ENCODE data around the gene EIF3J.

DNA sequence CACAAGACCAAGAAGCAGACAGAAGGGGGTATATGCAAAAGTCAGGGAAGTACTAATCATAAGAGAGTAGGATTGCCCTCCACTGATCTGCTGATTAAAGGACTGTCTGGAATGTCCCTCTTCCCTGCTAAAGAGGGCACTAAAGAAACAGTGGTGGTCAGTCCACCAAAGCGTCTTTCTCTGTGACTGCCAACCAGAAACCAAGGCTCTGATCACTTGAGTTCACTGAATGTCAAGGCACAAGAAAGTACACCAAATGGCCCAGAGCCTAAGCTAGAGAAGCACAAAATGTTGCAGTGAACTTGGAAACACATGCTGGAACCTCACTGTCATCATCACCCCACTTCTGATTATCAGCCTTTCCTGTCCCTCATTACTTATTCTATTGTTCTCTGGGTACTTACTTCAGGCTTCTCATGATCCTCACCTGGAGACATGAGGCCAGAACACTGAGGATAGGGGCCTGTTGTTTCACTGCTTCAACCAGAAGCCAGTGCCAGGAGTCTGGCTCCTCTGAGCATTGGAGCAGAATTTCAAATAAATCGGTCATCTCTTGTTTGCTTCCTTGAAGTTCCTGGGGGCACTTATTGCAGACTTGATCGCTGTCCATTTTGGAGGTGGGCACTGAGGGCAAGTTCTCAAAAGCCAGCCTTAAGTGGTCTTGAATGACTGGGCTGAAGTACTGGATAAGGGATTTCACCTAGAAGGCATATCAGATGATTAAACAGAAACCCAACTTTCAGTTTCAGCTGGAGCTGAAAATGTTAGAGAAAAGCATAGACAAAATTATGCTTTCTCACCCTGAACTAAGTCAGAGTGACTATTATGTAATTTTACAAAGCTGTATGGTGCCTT lies 58.9 kb downstream of the EIF3J start:
- TF ChIP-seq, protein P1, sequence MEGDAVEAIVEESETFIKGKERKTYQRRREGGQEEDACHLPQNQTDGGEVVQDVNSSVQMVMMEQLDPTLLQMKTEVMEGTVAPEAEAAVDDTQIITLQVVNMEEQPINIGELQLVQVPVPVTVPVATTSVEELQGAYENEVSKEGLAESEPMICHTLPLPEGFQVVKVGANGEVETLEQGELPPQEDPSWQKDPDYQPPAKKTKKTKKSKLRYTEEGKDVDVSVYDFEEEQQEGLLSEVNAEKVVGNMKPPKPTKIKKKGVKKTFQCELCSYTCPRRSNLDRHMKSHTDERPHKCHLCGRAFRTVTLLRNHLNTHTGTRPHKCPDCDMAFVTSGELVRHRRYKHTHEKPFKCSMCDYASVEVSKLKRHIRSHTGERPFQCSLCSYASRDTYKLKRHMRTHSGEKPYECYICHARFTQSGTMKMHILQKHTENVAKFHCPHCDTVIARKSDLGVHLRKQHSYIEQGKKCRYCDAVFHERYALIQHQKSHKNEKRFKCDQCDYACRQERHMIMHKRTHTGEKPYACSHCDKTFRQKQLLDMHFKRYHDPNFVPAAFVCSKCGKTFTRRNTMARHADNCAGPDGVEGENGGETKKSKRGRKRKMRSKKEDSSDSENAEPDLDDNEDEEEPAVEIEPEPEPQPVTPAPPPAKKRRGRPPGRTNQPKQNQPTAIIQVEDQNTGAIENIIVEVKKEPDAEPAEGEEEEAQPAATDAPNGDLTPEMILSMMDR (IDR thresholded peaks at IDR 0.05) = no peak
- no peak for TF ChIP-seq EZH2 (IDR thresholded peaks at IDR 0.05)
